ENCODE data around the gene TAPBP.

GRCh38 chr6:33321227-33321626 is 7.3 kb upstream of the TAPBP start:
- TF ChIP-seq TAF1 (IDR thresholded peaks at IDR 0.05; ENCODE audit: low read depth) (no peak), REST (IDR thresholded peaks at IDR 0.05; ENCODE audit: low read depth) (no peak), EP300 (IDR thresholded peaks at IDR 0.05; ENCODE audit: borderline replicate concordance) (no peak), ZBTB7A (IDR thresholded peaks at IDR 0.05; ENCODE audit: low read depth) (no peak), NFIC (IDR thresholded peaks at IDR 0.05) (no peak), FOXM1 (IDR thresholded peaks at IDR 0.05; ENCODE audit: borderline replicate concordance, low read depth) (no peak), RAD21 (IDR thresholded peaks at IDR 0.05; ENCODE audit: low read depth) (no peak), YY1 (IDR thresholded peaks at IDR 0.05; ENCODE audit: low read depth) (no peak), EGR1 (IDR thresholded peaks at IDR 0.05) (no peak)
- TF ChIP-seq, protein P1, sequence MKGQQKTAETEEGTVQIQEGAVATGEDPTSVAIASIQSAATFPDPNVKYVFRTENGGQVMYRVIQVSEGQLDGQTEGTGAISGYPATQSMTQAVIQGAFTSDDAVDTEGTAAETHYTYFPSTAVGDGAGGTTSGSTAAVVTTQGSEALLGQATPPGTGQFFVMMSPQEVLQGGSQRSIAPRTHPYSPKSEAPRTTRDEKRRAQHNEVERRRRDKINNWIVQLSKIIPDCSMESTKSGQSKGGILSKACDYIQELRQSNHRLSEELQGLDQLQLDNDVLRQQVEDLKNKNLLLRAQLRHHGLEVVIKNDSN (IDR thresholded peaks at IDR 0.05): no peak
